SK-N-SH (cell line): ENCODE measurements around the gene RNF11. TPM values are rescaled to one million over a fixed set of nuclear protein-coding genes. Genes with fewer than 3 reads are reported as not detected.

ENCODE experiments used
- CTCF ChIA-PET: fragments of 300-600, 350-600 bp; formaldehyde crosslinking; extraction: SDS; loops from one replicate; lab custom pipeline; 2021; lab: Yijun Ruan, JAX
- POLR2A ChIA-PET: fragments of 350-600 bp; sonication (Branson Sonifier 250); formaldehyde crosslinking; extraction: SDS; loops from one replicate; lab custom pipeline; 2020; ENCODE audit warnings: antibody characterized with exemption, inconsistent platforms; lab: Yijun Ruan, JAX
- DNase-seq: peaks from one replicate; pipeline ENCODE4 v3.0.0; 2012
- H2AFZ ChIP-seq: fragments of 200-600 bp; sonication (generic); 2 replicates; pipeline ENCODE4 v1.8.1; 2016; ENCODE audit warnings: antibody characterized with exemption, mild to moderate bottlenecking, low read depth
- H3F3A ChIP-seq: fragments of 200-600 bp; sonication (generic); replicated peaks from 2 replicates; pipeline ENCODE3; 2016; ENCODE audit warnings: antibody characterized with exemption, mild to moderate bottlenecking; ENCODE audit not compliant: insufficient read depth
- H3K27ac ChIP-seq, 2 experiments: fragments of 200-500 bp in 1 of 2; fragments of 200-600 bp in 1 of 2; sonication (Bioruptor generic) in 1 of 2; sonication (generic), shearing (Covaris generic) in 1 of 2; 2 replicates each; pipeline versions ENCODE4 v1.5.1 to v1.6.1; 2014 to 2016; ENCODE audit warnings: low read depth in 2 of 2, inconsistent platforms in 1 of 2, low read length in 1 of 2, mild to moderate bottlenecking in 1 of 2, mixed read lengths in 1 of 2
- H3K27me3 ChIP-seq: fragments of 200-600 bp; sonication (generic), shearing (Covaris generic); 2 replicates; pipeline ENCODE4 v1.6.1; 2016; ENCODE audit warnings: mixed run types; ENCODE audit not compliant: insufficient read depth
- H3K36me3 ChIP-seq, 2 experiments: fragments of 200-500 bp in 1 of 2; fragments of 200-600 bp in 1 of 2; sonication (Bioruptor generic) in 1 of 2; sonication (generic) in 1 of 2; replicated peaks in 1 of 2; 2 replicates each; pipeline versions ENCODE3 to v1.5.1; 2014 to 2016; ENCODE audit warnings: low read length in 1 of 2, mild to moderate bottlenecking in 1 of 2; ENCODE audit not compliant: insufficient read depth in 2 of 2, control insufficient read depth in 1 of 2
- H3K4me1 ChIP-seq, 2 experiments: fragments of 200-500 bp in 1 of 2; fragments of 200-600 bp in 1 of 2; sonication (Bioruptor generic) in 1 of 2; sonication (generic), shearing (Covaris generic) in 1 of 2; 2 replicates each; pipeline versions ENCODE4 v1.5.1 to v1.6.1; 2014 to 2016; ENCODE audit warnings: low read depth in 1 of 2, low read length in 1 of 2, mixed run types in 1 of 2; ENCODE audit not compliant: insufficient read depth in 2 of 2, control insufficient read depth in 1 of 2
- H3K4me2 ChIP-seq: fragments of 200-600 bp; sonication (generic), shearing (Covaris generic); 2 replicates; pipeline ENCODE4 v1.6.1; 2017; ENCODE audit warnings: mixed run types
- H3K4me3 ChIP-seq, 2 experiments: fragments of 200-500 bp in 1 of 2; fragments of 200-600 bp in 1 of 2; sonication (Bioruptor generic) in 1 of 2; sonication (generic), shearing (Covaris generic) in 1 of 2; 2 replicates each; pipeline versions ENCODE4 v1.5.1 to v1.8.1; 2014 to 2016; ENCODE audit warnings: low read depth in 2 of 2, inconsistent platforms in 1 of 2, low read length in 1 of 2, mild to moderate bottlenecking in 1 of 2, mixed read lengths in 1 of 2, moderate library complexity in 1 of 2
- H3K79me2 ChIP-seq: fragments of 200-600 bp; sonication (generic); 2 replicates; pipeline ENCODE4 v1.8.1; 2017; ENCODE audit warnings: mild to moderate bottlenecking; ENCODE audit not compliant: insufficient read depth
- H3K9ac ChIP-seq: fragments of 200-600 bp; sonication (generic); 2 replicates; pipeline ENCODE4 v1.6.1; 2017; ENCODE audit warnings: mixed run types
- H3K9me2 ChIP-seq: fragments of 200-600 bp; sonication (generic); 2 replicates; pipeline ENCODE4 v1.6.1; 2017; ENCODE audit warnings: mixed run types
- H3K9me3 ChIP-seq: fragments of 200-600 bp; sonication (generic); 2 replicates; pipeline ENCODE4 v1.6.1; 2017; ENCODE audit warnings: mixed run types, mild to moderate bottlenecking, moderate library complexity
- H4K20me1 ChIP-seq: fragments of 200-600 bp; sonication (generic); 2 replicates; pipeline ENCODE4 v1.6.1; 2017; ENCODE audit warnings: mild to moderate bottlenecking, mixed run types; ENCODE audit not compliant: insufficient read depth
- CHD2 ChIP-seq: fragments of 150-350 bp; IDR thresholded peaks from 2 replicates; pipeline ENCODE4 v1.6.1; 2018; ENCODE audit warnings: low read length; ENCODE audit not compliant: partially characterized antibody
- EP300 ChIP-seq, 2 experiments: IDR thresholded peaks; 2 replicates each; pipeline versions ENCODE4 v1.4.0 to v1.6.1; 2012; ENCODE audit warnings: borderline replicate concordance in 1 of 2, low read depth in 1 of 2, low read length in 1 of 2
- GATA2 ChIP-seq: sonication (generic); formaldehyde crosslinking; IDR thresholded peaks from 2 replicates; pipeline ENCODE4 v1.5.0; 2020; ENCODE audit warnings: mild to moderate bottlenecking, missing genetic modification reagents
- JUND ChIP-seq: IDR thresholded peaks from 2 replicates; pipeline ENCODE4 v1.4.0; 2012
- MAX ChIP-seq: IDR thresholded peaks from 2 replicates; pipeline ENCODE4 v1.4.0; 2012; ENCODE audit warnings: low read depth
- MEF2A ChIP-seq: IDR thresholded peaks from 2 replicates; pipeline ENCODE4 v1.4.0; 2012; ENCODE audit warnings: low read depth, borderline replicate concordance
- NRF1 ChIP-seq: IDR thresholded peaks from 2 replicates; pipeline ENCODE4 v1.6.1; 2012; ENCODE audit warnings: low read depth, mild to moderate bottlenecking, low read length
- PBX3 ChIP-seq: IDR thresholded peaks from 2 replicates; pipeline ENCODE4; 2012
- RCOR1 ChIP-seq: fragments of 150-350 bp; IDR thresholded peaks from 2 replicates; pipeline ENCODE4 v1.6.1; 2017; ENCODE audit warnings: antibody characterized with exemption, low read length
- RFX5 ChIP-seq: IDR thresholded peaks from 2 replicates; pipeline ENCODE4 v1.6.1; 2012; ENCODE audit warnings: mild to moderate bottlenecking, improper control_type of control experiment, low read length
- SIN3A ChIP-seq: IDR thresholded peaks from 2 replicates; pipeline ENCODE4 v1.6.1; 2012; ENCODE audit warnings: low read depth, mild to moderate bottlenecking, low read length, moderate library complexity, borderline replicate concordance
- SMC3 ChIP-seq: IDR thresholded peaks from 2 replicates; pipeline ENCODE4 v1.6.1; 2012; ENCODE audit warnings: low read depth, low read length, improper control_type of control experiment
- TCF12 ChIP-seq: IDR thresholded peaks from 2 replicates; pipeline ENCODE4 v1.4.0; 2012
- WGBS: methylation state at CpG from one replicate; pipeline ENCODE4 v1.1.6; 2017; ENCODE audit warnings: low lambda C conversion rate; 5-methylcytosine and 5-hydroxymethylcytosine counted together
- polyA plus RNA-seq, 3 experiments: library from polyadenylated mRNA; depleted of rRNA; stranded (reverse); fragments of >200 nt; gene quantifications; 2 replicates each; pipeline ENCODE4 v1.2.3, GENCODE V29; 2012

The RNF11 gene
- polyA plus RNA-seq, 1 of the 3 experiments (the other 2 are of a cell fraction), result 62.5 TPM

- H3K4me1 ChIP-seq, result no peaks in the 10 kb centered on the region
- no peak for DNase-seq
- no peak for TF ChIP-seq RFX5
- no peak for TF ChIP-seq JUND
- no peak for TF ChIP-seq PBX3
- POLR2A ChIA-PET, result no interaction called here
- no peaks in the 10 kb centered on the region for H3K9me3 ChIP-seq
- H4K20me1 ChIP-seq, result peaks cover 97% of the 10 kb centered on the region
- CTCF ChIA-PET, result no interaction called here
- no peaks in the 10 kb centered on the region for H3K36me3 ChIP-seq
- no peak overlapping the region for H2AFZ ChIP-seq
- no peak overlapping the region for H3K4me3 ChIP-seq
- H3K27ac ChIP-seq, result no peak overlapping the region; a peak in 1 of 4 replicates
- H3F3A ChIP-seq, result peaks cover 3% of the 10 kb centered on the region
- H3K9ac ChIP-seq, result no peak overlapping the region
- 93% methylated on average over 5 of the region's 5 CpGs for WGBS
- peaks cover 99% of the 10 kb centered on the region for H3K79me2 ChIP-seq
- H3K27me3 ChIP-seq, result no peaks in the 10 kb centered on the region
- no peaks in the 10 kb centered on the region for H3K9me2 ChIP-seq
- H3K4me2 ChIP-seq, result no peak overlapping the region
Observed at GRCh38 chr1:51253691-51254090, 17.6 kb downstream of the RNF11 start.

GRCh38 chr1:51255331-51255730, 19.3 kb downstream of the RNF11 start:
- DNase-seq, result no peak
- POLR2A ChIA-PET, result no interaction called here
- Histone ChIP-seq H3K9ac (no peak overlapping the region), H2AFZ (no peak overlapping the region), H3K9me3 (no peaks in the 10 kb centered on the region), H3F3A (peaks cover 3% of the 10 kb centered on the region), H3K4me1 (peaks cover 2 to 3% of the 10 kb centered on the region in 2 experiments; a peak in 3 of 4 replicates), H3K79me2 (peaks cover 99% of the 10 kb centered on the region), H3K4me2 (no peak overlapping the region), H3K9me2 (no peaks in the 10 kb centered on the region), H3K36me3 (no peaks in the 10 kb centered on the region), H4K20me1 (peaks cover 97% of the 10 kb centered on the region), H3K27me3 (no peaks in the 10 kb centered on the region), H3K4me3 (no peak overlapping the region)
- WGBS, result 100% methylated on average over 3 of the region's 3 CpGs
- CTCF ChIA-PET, result interaction anchor here (1.3 to 3.1 kb wide), 3 partner anchors 10 to 41 kb away, joined by 3 to 16 read pairs (median 3); no protein-coding TSS in a partner anchor
- TF ChIP-seq EP300 (IDR thresholded peaks at IDR 0.05; ENCODE audit: borderline replicate concordance in 1 of 2, low read depth in 1 of 2, low read length in 1 of 2) (no peak), NRF1 (no peak), CHD2 (no peak), RCOR1 (no peak), MAX (no peak), MEF2A (no peak)
- TF ChIP-seq, all 33 proteins: peak for 0
- no peak overlapping the region for H3K27ac ChIP-seq

- DNase-seq, result peak; percentile 28
- Histone ChIP-seq H4K20me1 (peaks cover 40% of the 10 kb centered on the region), H3K79me2 (peaks cover 92% of the 10 kb centered on the region), H3K9ac (no peak overlapping the region), H2AFZ (no peak overlapping the region), H3K4me3 (no peak overlapping the region), H3F3A (peaks cover 32% of the 10 kb centered on the region), H3K9me2 (no peaks in the 10 kb centered on the region), H3K4me2 (0 out of 2 replicates have a peak overlapping the region, but pooled peaks have one; percentile 22), H3K27ac (peak overlapping the region; percentile 36 to 78; a peak in 3 of 4 replicates)
- WGBS, result 75% methylated on average over 4 of the region's 4 CpGs
- peak; percentile 70 for TF ChIP-seq GATA2
- peak in 1 of 2 experiments; percentile 39; a peak in 1 of 4 replicates for TF ChIP-seq EP300 (IDR thresholded peaks at IDR 0.05; ENCODE audit: borderline replicate concordance in 1 of 2, low read depth in 1 of 2, low read length in 1 of 2)
- TF ChIP-seq TCF12, result no peak
- no peak for TF ChIP-seq SMC3
- TF ChIP-seq SIN3A, result no peak
- TF ChIP-seq RCOR1, result peak; percentile 77
- TF ChIP-seq, all 33 proteins: peak for 3
- POLR2A ChIA-PET, result no interaction called here
- Histone ChIP-seq H3K4me1 (peaks cover 11 to 59% of the 10 kb centered on the region in 2 experiments), H3K27me3 (no peaks in the 10 kb centered on the region), H3K9me3 (no peaks in the 10 kb centered on the region), H3K36me3 (no peaks in the 10 kb centered on the region)
- CTCF ChIA-PET, result interaction anchor here (1.9 kb wide), 1 partner anchor 34 kb away, joined by 6 read pairs; no protein-coding TSS in a partner anchor
Observed at GRCh38 chr1:51263147-51263877, 27.2 kb downstream of the RNF11 start.
